Measurements from ENCODE around the gene TAF1C. TPM values are rescaled to one million over a fixed set of nuclear protein-coding genes. Genes with fewer than 3 reads are reported as not detected.

TAF1C gene
- total RNA-seq, 1 experiment from 2014 or later: 40.2 TPM

GRCh38 chr16:84183911-84184591, 2.8 kb downstream of the TAF1C start:
- Histone ChIP-seq H3K4me2 (no peak overlapping the region), H3K9me3 (ENCODE audit: insufficient read depth, low read depth) (no peaks in the 10 kb centered on the region), H2AFZ (no peak overlapping the region), H3K9me2 (ENCODE audit: insufficient read depth) (no peaks in the 10 kb centered on the region), H3K4me1 (replicated peaks; ENCODE audit: insufficient read depth) (peaks cover 10% of the 10 kb centered on the region; the same call in 1 of the 2 replicates), H3K27me3 (ENCODE audit: insufficient read depth, low read depth) (no peaks in the 10 kb centered on the region), H3K79me2 (ENCODE audit: low read depth) (peaks cover 34% of the 10 kb centered on the region), H3K36me3 (ENCODE audit: low read depth) (no peaks in the 10 kb centered on the region; the same call in 1 of the 2 replicates), H3K27ac (no peak overlapping the region), H3F3A (ENCODE audit: insufficient read depth, low read depth) (no peaks in the 10 kb centered on the region; the same call in 1 of the 2 replicates), H3K4me3 (no peak overlapping the region), H4K20me1 (ENCODE audit: insufficient read depth) (peaks cover 3% of the 10 kb centered on the region; the same call in 1 of the 2 replicates)
- no TSS peak for BruUV-seq (replicated peaks)
- intact Hi-C loops (cut with micrococcal nuclease; ENCODE audit: unreplicated experiment): no loop called here
- CTCF ChIA-PET: interaction anchor here (0.6 to 0.7 kb wide), 2 partner anchors 124 to 314 kb away, joined by 3 read pairs; no protein-coding TSS in a partner anchor
- POLR2A ChIA-PET (ENCODE audit: unreplicated experiment): no interaction called here
- DNase-seq: no peak
- TF ChIP-seq CTCF (conservative IDR thresholded peaks at IDR 0.05): peak; percentile 66
- TF ChIP-seq EZH2 (IDR thresholded peaks at IDR 0.05; ENCODE audit: low read depth): no peak

GRCh38 chr16:84183572-84183875, 3.3 kb downstream of the TAF1C start:
- H3K36me3 ChIP-seq (ENCODE audit: low read depth): no peaks in the 10 kb centered on the region; the same call in 1 of the 2 replicates
- CTCF ChIA-PET: no interaction called here
- no peaks in the 10 kb centered on the region for H3K9me3 ChIP-seq (ENCODE audit: insufficient read depth, low read depth)
- H3K4me2 ChIP-seq: no peak overlapping the region
- intact Hi-C loops (cut with micrococcal nuclease; ENCODE audit: unreplicated experiment): no loop called here
- DNase-seq: no peak
- H3K4me3 ChIP-seq: no peak overlapping the region
- H3K27me3 ChIP-seq (ENCODE audit: insufficient read depth, low read depth): no peaks in the 10 kb centered on the region
- H3F3A ChIP-seq (ENCODE audit: insufficient read depth, low read depth): peaks cover 5% of the 10 kb centered on the region; the same call in 1 of the 2 replicates
- no peak overlapping the region for H3K27ac ChIP-seq
- H3K4me1 ChIP-seq (replicated peaks; ENCODE audit: insufficient read depth): peaks cover 11% of the 10 kb centered on the region
- H3K9me2 ChIP-seq (ENCODE audit: insufficient read depth): no peaks in the 10 kb centered on the region
- TF ChIP-seq EZH2 (IDR thresholded peaks at IDR 0.05; ENCODE audit: low read depth) (no peak), CTCF (conservative IDR thresholded peaks at IDR 0.05) (no peak)
- H3K79me2 ChIP-seq (ENCODE audit: low read depth): peaks cover 34% of the 10 kb centered on the region
- peaks cover 3% of the 10 kb centered on the region; the same call in 1 of the 2 replicates for H4K20me1 ChIP-seq (ENCODE audit: insufficient read depth)
- BruUV-seq (replicated peaks): no TSS peak
- POLR2A ChIA-PET (ENCODE audit: unreplicated experiment): no interaction called here
- no peak overlapping the region for H2AFZ ChIP-seq

- Histone ChIP-seq H3K36me3 (ENCODE audit: low read depth) (no peaks in the 10 kb centered on the region; the same call in 1 of the 2 replicates), H3K79me2 (ENCODE audit: low read depth) (peaks cover 34% of the 10 kb centered on the region), H2AFZ (no peak overlapping the region), H3F3A (ENCODE audit: insufficient read depth, low read depth) (peaks cover 11% of the 10 kb centered on the region; the same call in 1 of the 2 replicates), H3K4me3 (no peak overlapping the region), H3K9me3 (ENCODE audit: insufficient read depth, low read depth) (no peaks in the 10 kb centered on the region), H3K4me1 (replicated peaks; ENCODE audit: insufficient read depth) (peaks cover 17% of the 10 kb centered on the region), H3K4me2 (no peak overlapping the region), H3K9me2 (ENCODE audit: insufficient read depth) (no peaks in the 10 kb centered on the region), H4K20me1 (ENCODE audit: insufficient read depth) (peaks cover 3% of the 10 kb centered on the region; the same call in 1 of the 2 replicates), H3K27me3 (ENCODE audit: insufficient read depth, low read depth) (no peaks in the 10 kb centered on the region), H3K27ac (no peak overlapping the region)
- DNase-seq: no peak
- intact Hi-C loops (cut with micrococcal nuclease; ENCODE audit: unreplicated experiment): no loop called here
- ChIA-PET CTCF (no interaction called here), POLR2A (ENCODE audit: unreplicated experiment) (no interaction called here)
- BruUV-seq (replicated peaks): no TSS peak
- TF ChIP-seq CTCF (conservative IDR thresholded peaks at IDR 0.05) (no peak), EZH2 (IDR thresholded peaks at IDR 0.05; ENCODE audit: low read depth) (no peak)
Measured at GRCh38 chr16:84182680-84183571, 3.9 kb downstream of the TAF1C start.
